ENCODE data around the gene KCNG4. TPM values are rescaled to one million over a fixed set of nuclear protein-coding genes. Genes with fewer than 3 reads are reported as not detected.

KCNG4 gene
- total and polyA plus RNA-seq, 2 experiments from 2014 or later, result 0.07 TPM; not detected in 1

DNA sequence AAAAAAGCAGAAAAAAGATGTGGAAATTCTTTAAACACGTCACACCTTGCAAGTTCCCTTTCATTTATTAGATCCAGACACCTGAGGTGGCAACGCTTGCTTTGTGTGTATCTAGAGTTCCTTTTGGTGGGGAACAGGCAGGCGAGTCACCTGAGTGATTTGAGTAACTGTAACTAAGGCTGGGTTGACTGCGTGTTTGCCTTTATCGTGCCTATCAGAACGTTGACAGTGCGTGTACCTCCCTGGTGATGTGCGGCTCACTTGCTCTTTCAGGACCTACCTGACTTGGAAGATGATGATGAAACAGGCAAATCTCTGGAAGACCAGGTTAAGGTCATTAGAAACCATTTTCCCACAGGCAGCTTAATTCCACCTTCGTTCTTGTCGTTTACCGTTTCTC lies 65.4 kb downstream of the KCNG4 start (continued):
- TF ChIP-seq ZNF114 (CRISPR knock-in tag; IDR thresholded peaks at IDR 0.05), result no peak
- TF ChIP-seq, protein P1, sequence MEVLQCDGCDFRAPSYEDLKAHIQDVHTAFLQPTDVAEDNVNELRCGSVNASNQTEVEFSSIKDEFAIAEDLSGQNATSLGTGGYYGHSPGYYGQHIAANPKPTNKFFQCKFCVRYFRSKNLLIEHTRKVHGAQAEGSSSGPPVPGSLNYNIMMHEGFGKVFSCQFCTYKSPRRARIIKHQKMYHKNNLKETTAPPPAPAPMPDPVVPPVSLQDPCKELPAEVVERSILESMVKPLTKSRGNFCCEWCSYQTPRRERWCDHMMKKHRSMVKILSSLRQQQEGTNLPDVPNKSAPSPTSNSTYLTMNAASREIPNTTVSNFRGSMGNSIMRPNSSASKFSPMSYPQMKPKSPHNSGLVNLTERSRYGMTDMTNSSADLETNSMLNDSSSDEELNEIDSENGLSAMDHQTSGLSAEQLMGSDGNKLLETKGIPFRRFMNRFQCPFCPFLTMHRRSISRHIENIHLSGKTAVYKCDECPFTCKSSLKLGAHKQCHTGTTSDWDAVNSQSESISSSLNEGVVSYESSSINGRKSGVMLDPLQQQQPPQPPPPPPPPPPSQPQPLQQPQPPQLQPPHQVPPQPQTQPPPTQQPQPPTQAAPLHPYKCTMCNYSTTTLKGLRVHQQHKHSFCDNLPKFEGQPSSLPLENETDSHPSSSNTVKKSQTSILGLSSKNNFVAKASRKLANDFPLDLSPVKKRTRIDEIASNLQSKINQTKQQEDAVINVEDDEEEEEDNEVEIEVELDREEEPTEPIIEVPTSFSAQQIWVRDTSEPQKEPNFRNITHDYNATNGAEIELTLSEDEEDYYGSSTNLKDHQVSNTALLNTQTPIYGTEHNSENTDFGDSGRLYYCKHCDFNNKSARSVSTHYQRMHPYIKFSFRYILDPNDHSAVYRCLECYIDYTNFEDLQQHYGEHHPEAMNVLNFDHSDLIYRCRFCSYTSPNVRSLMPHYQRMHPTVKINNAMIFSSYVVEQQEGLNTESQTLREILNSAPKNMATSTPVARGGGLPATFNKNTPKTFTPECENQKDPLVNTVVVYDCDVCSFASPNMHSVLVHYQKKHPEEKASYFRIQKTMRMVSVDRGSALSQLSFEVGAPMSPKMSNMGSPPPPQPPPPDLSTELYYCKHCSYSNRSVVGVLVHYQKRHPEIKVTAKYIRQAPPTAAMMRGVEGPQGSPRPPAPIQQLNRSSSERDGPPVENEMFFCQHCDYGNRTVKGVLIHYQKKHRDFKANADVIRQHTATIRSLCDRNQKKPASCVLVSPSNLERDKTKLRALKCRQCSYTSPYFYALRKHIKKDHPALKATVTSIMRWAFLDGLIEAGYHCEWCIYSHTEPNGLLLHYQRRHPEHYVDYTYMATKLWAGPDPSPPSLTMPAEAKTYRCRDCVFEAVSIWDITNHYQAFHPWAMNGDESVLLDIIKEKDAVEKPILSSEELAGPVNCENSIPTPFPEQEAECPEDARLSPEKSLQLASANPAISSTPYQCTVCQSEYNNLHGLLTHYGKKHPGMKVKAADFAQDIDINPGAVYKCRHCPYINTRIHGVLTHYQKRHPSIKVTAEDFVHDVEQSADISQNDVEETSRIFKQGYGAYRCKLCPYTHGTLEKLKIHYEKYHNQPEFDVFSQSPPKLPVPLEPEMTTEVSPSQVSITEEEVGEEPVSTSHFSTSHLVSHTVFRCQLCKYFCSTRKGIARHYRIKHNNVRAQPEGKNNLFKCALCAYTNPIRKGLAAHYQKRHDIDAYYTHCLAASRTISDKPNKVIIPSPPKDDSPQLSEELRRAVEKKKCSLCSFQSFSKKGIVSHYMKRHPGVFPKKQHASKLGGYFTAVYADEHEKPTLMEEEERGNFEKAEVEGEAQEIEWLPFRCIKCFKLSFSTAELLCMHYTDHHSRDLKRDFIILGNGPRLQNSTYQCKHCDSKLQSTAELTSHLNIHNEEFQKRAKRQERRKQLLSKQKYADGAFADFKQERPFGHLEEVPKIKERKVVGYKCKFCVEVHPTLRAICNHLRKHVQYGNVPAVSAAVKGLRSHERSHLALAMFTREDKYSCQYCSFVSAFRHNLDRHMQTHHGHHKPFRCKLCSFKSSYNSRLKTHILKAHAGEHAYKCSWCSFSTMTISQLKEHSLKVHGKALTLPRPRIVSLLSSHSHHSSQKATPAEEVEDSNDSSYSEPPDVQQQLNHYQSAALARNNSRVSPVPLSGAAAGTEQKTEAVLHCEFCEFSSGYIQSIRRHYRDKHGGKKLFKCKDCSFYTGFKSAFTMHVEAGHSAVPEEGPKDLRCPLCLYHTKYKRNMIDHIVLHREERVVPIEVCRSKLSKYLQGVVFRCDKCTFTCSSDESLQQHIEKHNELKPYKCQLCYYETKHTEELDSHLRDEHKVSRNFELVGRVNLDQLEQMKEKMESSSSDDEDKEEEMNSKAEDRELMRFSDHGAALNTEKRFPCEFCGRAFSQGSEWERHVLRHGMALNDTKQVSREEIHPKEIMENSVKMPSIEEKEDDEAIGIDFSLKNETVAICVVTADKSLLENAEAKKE (CRISPR knock-in tag; IDR thresholded peaks at IDR 0.05), result no peak

DNA sequence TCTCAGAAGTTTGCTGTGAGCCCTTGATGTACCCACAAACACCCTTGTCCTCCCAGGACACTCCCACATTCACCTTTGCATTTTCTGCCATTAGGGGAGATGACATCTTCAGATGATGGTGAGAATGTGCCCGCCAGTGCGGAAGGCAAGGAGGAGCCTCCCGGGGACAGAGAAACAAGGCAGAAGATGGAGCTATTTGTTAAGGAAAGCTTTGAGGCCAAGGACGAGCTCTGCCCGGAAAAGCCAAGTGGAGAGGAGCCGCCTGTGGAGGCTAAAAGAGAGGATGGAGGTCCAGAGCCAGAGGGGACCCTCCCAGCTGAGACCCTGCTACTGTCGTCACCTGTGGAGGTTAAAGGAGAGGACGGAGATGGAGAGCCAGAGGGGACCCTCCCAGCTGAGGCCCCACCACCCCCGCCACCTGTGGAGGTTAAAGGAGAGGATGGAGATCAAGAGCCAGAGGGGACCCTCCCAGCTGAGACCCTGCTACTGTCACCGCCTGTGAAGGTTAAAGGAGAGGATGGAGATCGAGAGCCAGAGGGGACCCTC lies 70.0 kb downstream of the KCNG4 start:
- Histone ChIP-seq H3K9me2 (ENCODE audit: insufficient read depth) (no peaks in the 10 kb centered on the region), H3K36me3 (ENCODE audit: insufficient read depth) (no peaks in the 10 kb centered on the region), H3K27ac (ENCODE audit: low read depth) (no peak overlapping the region), H3K4me3 (no peak overlapping the region), H3K79me2 (replicated peaks; ENCODE audit: insufficient read depth) (no peaks in the 10 kb centered on the region), H3K4me1 (ENCODE audit: insufficient read depth) (peaks cover 8% of the 10 kb centered on the region), H3K27me3 (ENCODE audit: insufficient read depth) (no peaks in the 10 kb centered on the region), H3K4me2 (no peak overlapping the region), H4K20me1 (replicated peaks; ENCODE audit: insufficient read depth) (no peaks in the 10 kb centered on the region), H2AFZ (no peak overlapping the region), H3F3A (replicated peaks; ENCODE audit: low read depth) (no peaks in the 10 kb centered on the region)
- ATAC-seq, result no peak
- H3K36me3 Mint-ChIP-seq (ENCODE audit: low read depth), result no peaks in the 10 kb centered on the region; the same call in 2 of the 3 replicates
- H3K27ac Mint-ChIP-seq, result no peak overlapping the region
- H3K4me3 Mint-ChIP-seq, result no peak overlapping the region
- H3K4me1 Mint-ChIP-seq, result peaks cover 2% of the 10 kb centered on the region; the same call in 1 of the 3 replicates
- TF ChIP-seq, protein P2, sequence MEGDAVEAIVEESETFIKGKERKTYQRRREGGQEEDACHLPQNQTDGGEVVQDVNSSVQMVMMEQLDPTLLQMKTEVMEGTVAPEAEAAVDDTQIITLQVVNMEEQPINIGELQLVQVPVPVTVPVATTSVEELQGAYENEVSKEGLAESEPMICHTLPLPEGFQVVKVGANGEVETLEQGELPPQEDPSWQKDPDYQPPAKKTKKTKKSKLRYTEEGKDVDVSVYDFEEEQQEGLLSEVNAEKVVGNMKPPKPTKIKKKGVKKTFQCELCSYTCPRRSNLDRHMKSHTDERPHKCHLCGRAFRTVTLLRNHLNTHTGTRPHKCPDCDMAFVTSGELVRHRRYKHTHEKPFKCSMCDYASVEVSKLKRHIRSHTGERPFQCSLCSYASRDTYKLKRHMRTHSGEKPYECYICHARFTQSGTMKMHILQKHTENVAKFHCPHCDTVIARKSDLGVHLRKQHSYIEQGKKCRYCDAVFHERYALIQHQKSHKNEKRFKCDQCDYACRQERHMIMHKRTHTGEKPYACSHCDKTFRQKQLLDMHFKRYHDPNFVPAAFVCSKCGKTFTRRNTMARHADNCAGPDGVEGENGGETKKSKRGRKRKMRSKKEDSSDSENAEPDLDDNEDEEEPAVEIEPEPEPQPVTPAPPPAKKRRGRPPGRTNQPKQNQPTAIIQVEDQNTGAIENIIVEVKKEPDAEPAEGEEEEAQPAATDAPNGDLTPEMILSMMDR (conservative IDR thresholded peaks at IDR 0.05; ENCODE audit: low read depth in 2 of 2), result 0 out of 4 replicates have a peak, but pooled peaks of 1 of the 2 experiments have one; percentile 7
- TF ChIP-seq, protein P3, sequence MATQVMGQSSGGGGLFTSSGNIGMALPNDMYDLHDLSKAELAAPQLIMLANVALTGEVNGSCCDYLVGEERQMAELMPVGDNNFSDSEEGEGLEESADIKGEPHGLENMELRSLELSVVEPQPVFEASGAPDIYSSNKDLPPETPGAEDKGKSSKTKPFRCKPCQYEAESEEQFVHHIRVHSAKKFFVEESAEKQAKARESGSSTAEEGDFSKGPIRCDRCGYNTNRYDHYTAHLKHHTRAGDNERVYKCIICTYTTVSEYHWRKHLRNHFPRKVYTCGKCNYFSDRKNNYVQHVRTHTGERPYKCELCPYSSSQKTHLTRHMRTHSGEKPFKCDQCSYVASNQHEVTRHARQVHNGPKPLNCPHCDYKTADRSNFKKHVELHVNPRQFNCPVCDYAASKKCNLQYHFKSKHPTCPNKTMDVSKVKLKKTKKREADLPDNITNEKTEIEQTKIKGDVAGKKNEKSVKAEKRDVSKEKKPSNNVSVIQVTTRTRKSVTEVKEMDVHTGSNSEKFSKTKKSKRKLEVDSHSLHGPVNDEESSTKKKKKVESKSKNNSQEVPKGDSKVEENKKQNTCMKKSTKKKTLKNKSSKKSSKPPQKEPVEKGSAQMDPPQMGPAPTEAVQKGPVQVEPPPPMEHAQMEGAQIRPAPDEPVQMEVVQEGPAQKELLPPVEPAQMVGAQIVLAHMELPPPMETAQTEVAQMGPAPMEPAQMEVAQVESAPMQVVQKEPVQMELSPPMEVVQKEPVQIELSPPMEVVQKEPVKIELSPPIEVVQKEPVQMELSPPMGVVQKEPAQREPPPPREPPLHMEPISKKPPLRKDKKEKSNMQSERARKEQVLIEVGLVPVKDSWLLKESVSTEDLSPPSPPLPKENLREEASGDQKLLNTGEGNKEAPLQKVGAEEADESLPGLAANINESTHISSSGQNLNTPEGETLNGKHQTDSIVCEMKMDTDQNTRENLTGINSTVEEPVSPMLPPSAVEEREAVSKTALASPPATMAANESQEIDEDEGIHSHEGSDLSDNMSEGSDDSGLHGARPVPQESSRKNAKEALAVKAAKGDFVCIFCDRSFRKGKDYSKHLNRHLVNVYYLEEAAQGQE (IDR thresholded peaks at IDR 0.05; ENCODE audit: unreplicated experiment), result no peak
- H3K27me3 Mint-ChIP-seq (ENCODE audit: insufficient read depth, low read depth, poor library complexity), result peaks cover 5% of the 10 kb centered on the region
- H3K9me3 Mint-ChIP-seq, result 0 out of 3 replicates have a peak, but pooled peaks cover 2% of the 10 kb centered on the region
- no peak for DNase-seq (ENCODE audit: low spot score)

Data from GM23338 (cell line).